Liver (tissue), 9 donors: ENCODE measurements around the gene B4GALT4. TPM values are rescaled to one million over a fixed set of nuclear protein-coding genes. Genes with fewer than 3 reads are reported as not detected.

Experiments used
- DNase-seq: peaks from one replicate; pipeline ENCODE4 v3.0.0-alpha.2; 2017; ENCODE audit warnings: low spot score
- H3K27ac ChIP-seq, 2 donors: one replicate each; pipeline ENCODE4 v1.7.0; 2013; ENCODE audit warnings: inconsistent platforms in 2 of 2, low read length in 2 of 2, control low read depth in 1 of 2, low read depth in 1 of 2, mild to moderate bottlenecking in 1 of 2
- H3K27me3 ChIP-seq, 4 donors: one replicate each; pipeline versions ENCODE4 v1.6.1 to v1.7.0; 2013; ENCODE audit warnings: low read length in 3 of 4, inconsistent platforms in 1 of 4, mild to moderate bottlenecking in 1 of 4, moderate library complexity in 1 of 4; ENCODE audit not compliant: control insufficient read depth in 4 of 4, insufficient read depth in 4 of 4
- H3K36me3 ChIP-seq, 4 donors: one replicate each; pipeline versions ENCODE4 v1.6.1 to v1.7.0; 2013; ENCODE audit warnings: low read length in 3 of 4, mild to moderate bottlenecking in 3 of 4, low read depth in 1 of 4, moderate library complexity in 1 of 4; ENCODE audit not compliant: control insufficient read depth in 4 of 4, insufficient read depth in 3 of 4
- H3K4me1 ChIP-seq, 4 donors: one replicate each; pipeline versions ENCODE4 v1.6.1 to v1.7.0; 2013; ENCODE audit warnings: low read length in 3 of 4, mild to moderate bottlenecking in 3 of 4, moderate library complexity in 1 of 4; ENCODE audit not compliant: control insufficient read depth in 4 of 4, insufficient read depth in 4 of 4
- H3K4me3 ChIP-seq, 3 donors: one replicate each; pipeline versions ENCODE4 v1.6.1 to v1.7.0; 2013; ENCODE audit warnings: low read length in 3 of 3, control low read depth in 1 of 3, low read depth in 1 of 3, mild to moderate bottlenecking in 1 of 3
- H3K9ac ChIP-seq, 2 donors: one replicate each; pipeline ENCODE4 v1.7.0; 2013; ENCODE audit warnings: low read length in 2 of 2, mild to moderate bottlenecking in 2 of 2, moderate library complexity in 2 of 2, control low read depth in 1 of 2, low read depth in 1 of 2
- H3K9me3 ChIP-seq, 4 donors: one replicate each; pipeline versions ENCODE4 v1.6.1 to v1.7.0; 2013; ENCODE audit warnings: low read length in 3 of 4; ENCODE audit not compliant: control insufficient read depth in 4 of 4
- EGR1 ChIP-seq, 2 donors: IDR thresholded peaks; 2 replicates each; pipeline ENCODE4 v1.6.1; 2016 to 2018; ENCODE audit warnings: antibody characterized with exemption in 2 of 2, low read depth in 2 of 2
- HNF4A ChIP-seq, 2 donors: conservative IDR thresholded peaks; 2 replicates each; pipeline ENCODE4 v1.6.1; 2016; ENCODE audit warnings: antibody characterized with exemption in 2 of 2, mild to moderate bottlenecking in 2 of 2
- HNF4G ChIP-seq: IDR thresholded peaks from 2 replicates; pipeline ENCODE4 v1.6.1; 2016; ENCODE audit warnings: antibody characterized with exemption
- NR2F2 ChIP-seq: IDR thresholded peaks from 2 replicates; pipeline ENCODE4 v1.6.1; 2016; ENCODE audit warnings: antibody characterized with exemption
- RAD21 ChIP-seq, 2 donors: IDR thresholded peaks; 2 replicates each; pipeline ENCODE4 v1.6.1; 2016; ENCODE audit warnings: antibody characterized with exemption in 2 of 2, mild to moderate bottlenecking in 2 of 2
- RXRA ChIP-seq, 2 donors: IDR thresholded peaks; 2 replicates each; pipeline ENCODE4 v1.6.1; 2017 to 2018; ENCODE audit warnings: antibody characterized with exemption in 2 of 2, mild to moderate bottlenecking in 1 of 2
- SP1 ChIP-seq: IDR thresholded peaks from 2 replicates; pipeline ENCODE4 v1.6.1; 2018; ENCODE audit warnings: antibody characterized with exemption, mild to moderate bottlenecking
- TAF1 ChIP-seq: conservative IDR thresholded peaks from 2 replicates; pipeline ENCODE4 v1.6.1; 2016; ENCODE audit warnings: antibody characterized with exemption, mild to moderate bottlenecking
- YY1 ChIP-seq: IDR thresholded peaks from 2 replicates; pipeline ENCODE4 v1.6.1; 2016; ENCODE audit warnings: antibody characterized with exemption, mild to moderate bottlenecking
- WGBS: extraction: QIAGEN DNeasy Blood & Tissue Kit; methylation state at CpG from one replicate; pipeline ENCODE4 v1.1.7; 2013; 5-methylcytosine and 5-hydroxymethylcytosine counted together
- polyA plus RNA-seq, 2 donors: library from polyadenylated mRNA; stranded (reverse) in 1 of 2; unstranded in 1 of 2; fragments of 200-250 nt in 1 of 2; fragments of >200 nt in 1 of 2; fragmentation: Nextera tagmentation in 1 of 2; extraction: Ambion mirVana in 1 of 2; gene quantifications; one replicate each; pipeline versions ENCODE4 v1.2.1 to v1.2.3, GENCODE V29; 2013 to 2015
- total RNA-seq, 2 donors: library from RNA; depleted of rRNA; stranded (reverse); fragments of >200 nt; gene quantifications; one replicate each; pipeline ENCODE4 v1.2.3, GENCODE V29; 2014
- TF ChIP-seq, protein P1 (sequence below): fragments of 150-350 bp; IDR thresholded peaks from 2 replicates; pipeline ENCODE4 v1.5.1; 2017; ENCODE audit warnings: improper control_type of control experiment, low read depth, low read length; ENCODE audit not compliant: missing input control
- TF ChIP-seq, protein P2 (sequence below): IDR thresholded peaks from 2 replicates; pipeline ENCODE4 v1.6.1; 2016; ENCODE audit warnings: antibody characterized with exemption
- TF ChIP-seq, protein P3 (sequence below): IDR thresholded peaks from 2 replicates; pipeline ENCODE4 v1.6.1; 2016; ENCODE audit warnings: antibody characterized with exemption
- TF ChIP-seq, protein P4 (sequence below): IDR thresholded peaks from 2 replicates; pipeline ENCODE4 v1.6.1; 2016; ENCODE audit warnings: antibody characterized with exemption, mild to moderate bottlenecking
- donor health status: healthy.
- donor health status: healthy.
- donor health status: healthy.
- donor health status: healthy.
- donor health status: healthy.

B4GALT4 gene, protein sequence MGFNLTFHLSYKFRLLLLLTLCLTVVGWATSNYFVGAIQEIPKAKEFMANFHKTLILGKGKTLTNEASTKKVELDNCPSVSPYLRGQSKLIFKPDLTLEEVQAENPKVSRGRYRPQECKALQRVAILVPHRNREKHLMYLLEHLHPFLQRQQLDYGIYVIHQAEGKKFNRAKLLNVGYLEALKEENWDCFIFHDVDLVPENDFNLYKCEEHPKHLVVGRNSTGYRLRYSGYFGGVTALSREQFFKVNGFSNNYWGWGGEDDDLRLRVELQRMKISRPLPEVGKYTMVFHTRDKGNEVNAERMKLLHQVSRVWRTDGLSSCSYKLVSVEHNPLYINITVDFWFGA
- total RNA-seq (10 to 100 TPM in 1 of 2 donors, 1 to 10 TPM in 1; 9.3 to 14.6 TPM), polyA plus RNA-seq (10 to 100 TPM; 10.0 to 10.9 TPM)

DNA sequence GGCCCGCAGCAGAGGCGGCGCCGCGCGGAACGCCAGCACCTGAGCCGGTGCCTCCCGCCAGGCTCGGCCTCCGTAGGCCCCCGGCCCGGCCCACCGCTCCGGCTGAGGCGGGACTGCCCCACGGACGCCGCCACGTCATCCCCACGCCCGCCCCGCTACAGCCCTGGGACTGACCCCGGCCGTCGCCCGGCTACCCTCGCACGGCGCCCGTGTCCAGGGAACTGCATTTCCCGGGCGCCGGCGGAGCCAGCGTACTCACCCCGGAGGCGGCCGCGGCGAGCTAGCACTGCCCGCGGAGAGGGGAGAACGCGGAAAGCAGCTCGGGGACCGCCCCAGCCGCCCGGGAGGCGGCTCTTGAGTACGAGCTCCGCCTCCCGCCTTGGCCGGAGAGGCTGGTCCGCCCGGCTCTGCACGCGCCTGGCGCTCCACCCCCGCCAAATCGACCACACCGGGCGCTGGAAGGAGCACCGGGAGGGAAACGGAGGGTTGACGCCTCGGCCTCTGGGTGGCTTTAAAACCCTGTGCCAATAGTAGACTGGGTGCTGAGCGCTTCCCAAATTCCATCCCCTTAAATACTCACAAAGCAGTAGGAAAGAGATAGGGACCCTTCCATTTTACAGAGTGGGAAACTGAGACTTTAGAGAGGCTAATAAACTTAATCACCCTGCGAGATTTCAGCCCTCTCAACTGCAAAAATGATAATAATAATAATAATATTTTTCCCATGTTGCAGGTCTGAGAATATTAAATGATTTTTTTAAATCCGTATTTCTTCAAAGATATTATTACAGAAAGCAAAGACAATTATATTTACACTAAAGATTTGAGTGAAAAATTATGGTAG, at the start of gene B4GALT4:
TSS of gene B4GALT4 (minus strand) at position 288 of the 844 bp plus-strand sequence. CDS start 10,779 bp downstream, outside the sequence.
- H3K9me3 ChIP-seq, result no peaks in the 10 kb centered on the region
- DNase-seq, result peak; percentile 84
- H3K9ac ChIP-seq, result peak within 1 kb of the TSS; percentile 77 to 84
- peaks cover 0 to 5% (median 2%) of the 10 kb centered on the region in 4 donors for H3K36me3 ChIP-seq
- no peaks in the 10 kb centered on the region for H3K27me3 ChIP-seq
- peak within 1 kb of the TSS; percentile 87 to 99 (median 88) for H3K4me3 ChIP-seq
- WGBS, result 2% methylated on average over 70 of the region's 70 CpGs
- peak within 1 kb of the TSS; percentile 90 to 95 for H3K27ac ChIP-seq
- peaks cover 2 to 22% (median 20%) of the 10 kb centered on the region in 4 donors for H3K4me1 ChIP-seq
- TF ChIP-seq EGR1 (IDR thresholded peaks at IDR 0.05; ENCODE audit: low read depth in 2 of 2) (peak; percentile 71 to 75), HNF4G (no peak), NR2F2 (no peak), SP1 (peak; percentile 18), RXRA (IDR thresholded peaks at IDR 0.05) (no peak), YY1 (no peak), TAF1 (peak; percentile 88), HNF4A (conservative IDR thresholded peaks at IDR 0.05) (no peak), RAD21 (IDR thresholded peaks at IDR 0.05) (no peak)
- TF ChIP-seq, protein P1, sequence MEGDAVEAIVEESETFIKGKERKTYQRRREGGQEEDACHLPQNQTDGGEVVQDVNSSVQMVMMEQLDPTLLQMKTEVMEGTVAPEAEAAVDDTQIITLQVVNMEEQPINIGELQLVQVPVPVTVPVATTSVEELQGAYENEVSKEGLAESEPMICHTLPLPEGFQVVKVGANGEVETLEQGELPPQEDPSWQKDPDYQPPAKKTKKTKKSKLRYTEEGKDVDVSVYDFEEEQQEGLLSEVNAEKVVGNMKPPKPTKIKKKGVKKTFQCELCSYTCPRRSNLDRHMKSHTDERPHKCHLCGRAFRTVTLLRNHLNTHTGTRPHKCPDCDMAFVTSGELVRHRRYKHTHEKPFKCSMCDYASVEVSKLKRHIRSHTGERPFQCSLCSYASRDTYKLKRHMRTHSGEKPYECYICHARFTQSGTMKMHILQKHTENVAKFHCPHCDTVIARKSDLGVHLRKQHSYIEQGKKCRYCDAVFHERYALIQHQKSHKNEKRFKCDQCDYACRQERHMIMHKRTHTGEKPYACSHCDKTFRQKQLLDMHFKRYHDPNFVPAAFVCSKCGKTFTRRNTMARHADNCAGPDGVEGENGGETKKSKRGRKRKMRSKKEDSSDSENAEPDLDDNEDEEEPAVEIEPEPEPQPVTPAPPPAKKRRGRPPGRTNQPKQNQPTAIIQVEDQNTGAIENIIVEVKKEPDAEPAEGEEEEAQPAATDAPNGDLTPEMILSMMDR, result no peak
- TF ChIP-seq, protein P2, sequence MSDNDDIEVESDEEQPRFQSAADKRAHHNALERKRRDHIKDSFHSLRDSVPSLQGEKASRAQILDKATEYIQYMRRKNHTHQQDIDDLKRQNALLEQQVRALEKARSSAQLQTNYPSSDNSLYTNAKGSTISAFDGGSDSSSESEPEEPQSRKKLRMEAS, result peak; percentile 41
- TF ChIP-seq, protein P3, sequence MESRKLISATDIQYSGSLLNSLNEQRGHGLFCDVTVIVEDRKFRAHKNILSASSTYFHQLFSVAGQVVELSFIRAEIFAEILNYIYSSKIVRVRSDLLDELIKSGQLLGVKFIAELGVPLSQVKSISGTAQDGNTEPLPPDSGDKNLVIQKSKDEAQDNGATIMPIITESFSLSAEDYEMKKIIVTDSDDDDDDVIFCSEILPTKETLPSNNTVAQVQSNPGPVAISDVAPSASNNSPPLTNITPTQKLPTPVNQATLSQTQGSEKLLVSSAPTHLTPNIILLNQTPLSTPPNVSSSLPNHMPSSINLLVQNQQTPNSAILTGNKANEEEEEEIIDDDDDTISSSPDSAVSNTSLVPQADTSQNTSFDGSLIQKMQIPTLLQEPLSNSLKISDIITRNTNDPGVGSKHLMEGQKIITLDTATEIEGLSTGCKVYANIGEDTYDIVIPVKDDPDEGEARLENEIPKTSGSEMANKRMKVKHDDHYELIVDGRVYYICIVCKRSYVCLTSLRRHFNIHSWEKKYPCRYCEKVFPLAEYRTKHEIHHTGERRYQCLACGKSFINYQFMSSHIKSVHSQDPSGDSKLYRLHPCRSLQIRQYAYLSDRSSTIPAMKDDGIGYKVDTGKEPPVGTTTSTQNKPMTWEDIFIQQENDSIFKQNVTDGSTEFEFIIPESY, result no peak
- TF ChIP-seq, protein P4, sequence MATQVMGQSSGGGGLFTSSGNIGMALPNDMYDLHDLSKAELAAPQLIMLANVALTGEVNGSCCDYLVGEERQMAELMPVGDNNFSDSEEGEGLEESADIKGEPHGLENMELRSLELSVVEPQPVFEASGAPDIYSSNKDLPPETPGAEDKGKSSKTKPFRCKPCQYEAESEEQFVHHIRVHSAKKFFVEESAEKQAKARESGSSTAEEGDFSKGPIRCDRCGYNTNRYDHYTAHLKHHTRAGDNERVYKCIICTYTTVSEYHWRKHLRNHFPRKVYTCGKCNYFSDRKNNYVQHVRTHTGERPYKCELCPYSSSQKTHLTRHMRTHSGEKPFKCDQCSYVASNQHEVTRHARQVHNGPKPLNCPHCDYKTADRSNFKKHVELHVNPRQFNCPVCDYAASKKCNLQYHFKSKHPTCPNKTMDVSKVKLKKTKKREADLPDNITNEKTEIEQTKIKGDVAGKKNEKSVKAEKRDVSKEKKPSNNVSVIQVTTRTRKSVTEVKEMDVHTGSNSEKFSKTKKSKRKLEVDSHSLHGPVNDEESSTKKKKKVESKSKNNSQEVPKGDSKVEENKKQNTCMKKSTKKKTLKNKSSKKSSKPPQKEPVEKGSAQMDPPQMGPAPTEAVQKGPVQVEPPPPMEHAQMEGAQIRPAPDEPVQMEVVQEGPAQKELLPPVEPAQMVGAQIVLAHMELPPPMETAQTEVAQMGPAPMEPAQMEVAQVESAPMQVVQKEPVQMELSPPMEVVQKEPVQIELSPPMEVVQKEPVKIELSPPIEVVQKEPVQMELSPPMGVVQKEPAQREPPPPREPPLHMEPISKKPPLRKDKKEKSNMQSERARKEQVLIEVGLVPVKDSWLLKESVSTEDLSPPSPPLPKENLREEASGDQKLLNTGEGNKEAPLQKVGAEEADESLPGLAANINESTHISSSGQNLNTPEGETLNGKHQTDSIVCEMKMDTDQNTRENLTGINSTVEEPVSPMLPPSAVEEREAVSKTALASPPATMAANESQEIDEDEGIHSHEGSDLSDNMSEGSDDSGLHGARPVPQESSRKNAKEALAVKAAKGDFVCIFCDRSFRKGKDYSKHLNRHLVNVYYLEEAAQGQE, result peak; percentile 75
